GM12878 (cell line): ENCODE measurements around the gene MDC1. TPM values are rescaled to one million over a fixed set of nuclear protein-coding genes. Genes with fewer than 3 reads are reported as not detected.

Experiments
- EZH2 ChIP-seq: IDR thresholded peaks from 2 replicates; pipeline ENCODE4 v1.6.1; 2012; ENCODE audit warnings: low read depth, mild to moderate bottlenecking, control low read depth, inconsistent platforms, low read length, borderline replicate concordance; ENCODE audit not compliant: control insufficient read depth
- IKZF1 ChIP-seq: fragments of 450-650 bp; conservative IDR thresholded peaks from 2 replicates; pipeline ENCODE4 v1.6.1; 2017; ENCODE audit warnings: antibody characterized with exemption, mild to moderate bottlenecking
- IRF4 ChIP-seq: IDR thresholded peaks from 2 replicates; pipeline ENCODE4 v1.6.1; 2011; ENCODE audit warnings: low read depth, low read length
- KDM1A ChIP-seq: fragments of 200-600 bp; sonication (generic); IDR thresholded peaks from 2 replicates; pipeline ENCODE4 v1.6.1; 2016; ENCODE audit warnings: borderline replicate concordance
- MYB ChIP-seq: fragments of 150-350 bp; IDR thresholded peaks from 2 replicates; pipeline ENCODE4 v1.6.1; 2014; ENCODE audit warnings: mild to moderate bottlenecking, low read depth, low read length, borderline replicate concordance
- NFIC ChIP-seq: IDR thresholded peaks from 2 replicates; pipeline ENCODE4 v1.6.1; 2012; ENCODE audit warnings: low read depth, mild to moderate bottlenecking, inconsistent platforms, low read length, moderate library complexity
- NR2F1 ChIP-seq: fragments of 450-650 bp; conservative IDR thresholded peaks from 2 replicates; pipeline ENCODE4 v1.6.1; 2017; ENCODE audit warnings: mild to moderate bottlenecking
- PAX8 ChIP-seq: fragments of 450-650 bp; IDR thresholded peaks from 2 replicates; pipeline ENCODE4 v1.6.1; 2017; ENCODE audit warnings: mild to moderate bottlenecking, moderate library complexity
- RUNX3 ChIP-seq: IDR thresholded peaks from 2 replicates; pipeline ENCODE4 v1.6.1; 2012; ENCODE audit warnings: low read length, inconsistent platforms
- SMC3 ChIP-seq: IDR thresholded peaks from 2 replicates; pipeline ENCODE4 v1.6.1; 2011; ENCODE audit warnings: low read length, improper control_type of control experiment, borderline replicate concordance
- TCF7 ChIP-seq: IDR thresholded peaks from 2 replicates; pipeline ENCODE4 v1.6.1; 2014; ENCODE audit warnings: antibody characterized with exemption, borderline replicate concordance
- ZNF24 ChIP-seq: fragments of 450-650 bp; IDR thresholded peaks from 2 replicates; pipeline ENCODE4 v1.6.1; 2017; ENCODE audit warnings: antibody characterized with exemption, mild to moderate bottlenecking
- polyA plus RNA-seq, 11 experiments: library from polyadenylated mRNA; depleted of rRNA in 4 of 11; unstranded in 6 of 11; stranded (reverse) in 5 of 11; fragments of >200 nt; fragmentation: Nextera tagmentation in 4 of 11; fragmentation: Illumina TruSeq in 1 of 11; extraction: Ambion mirVana in 4 of 11; extraction: Trizol in 1 of 11; gene quantifications; 1 replicate in 1 of 11; 2 replicates in 10 of 11; pipeline versions ENCODE4 v1.2.1 to v1.2.3, GENCODE V29; 2011 to 2016; ENCODE audit warnings: inconsistent platforms in 2 of 11, missing spikeins in 2 of 11, low read depth in 1 of 11
- total RNA-seq, 4 experiments: library from RNA; depleted of rRNA in 3 of 4; stranded (reverse); fragments of >200 nt in 3 of 4; fragmentation: Illumina TruSeq in 1 of 4; extraction: Trizol in 1 of 4; gene quantifications; 2 replicates each; pipeline versions ENCODE4 v1.2.1 to v1.2.3, GENCODE V29; 2013 to 2021
- TF ChIP-seq, protein P1 (sequence below): IDR thresholded peaks from 2 replicates; pipeline ENCODE4 v1.6.1; 2012; ENCODE audit warnings: mild to moderate bottlenecking, low read depth, low read length
- TF ChIP-seq, protein P2 (sequence below): fragments of 450-650 bp; IDR thresholded peaks from 2 replicates; pipeline ENCODE4 v1.6.1; 2016; ENCODE audit warnings: mild to moderate bottlenecking
- TF ChIP-seq, protein P3 (sequence below): IDR thresholded peaks from 2 replicates; pipeline ENCODE4 v1.6.1; 2012; ENCODE audit warnings: improper control_type of control experiment, low read depth, low read length; ENCODE audit not compliant: insufficient replicate concordance
- TF ChIP-seq, protein P4 (sequence below): fragments of 450-650 bp; IDR thresholded peaks from 2 replicates; pipeline ENCODE4 v1.6.1; 2017; ENCODE audit warnings: mild to moderate bottlenecking, low read depth, inconsistent platforms; ENCODE audit not compliant: poor library complexity, severe bottlenecking

MDC1 gene
- total and polyA plus RNA-seq, 10 of the 15 experiments (the other 5 are each of a cell fraction or from before 2014, with no cell fraction given): 5.1 to 62.5 (median 22.4) TPM

DNA sequence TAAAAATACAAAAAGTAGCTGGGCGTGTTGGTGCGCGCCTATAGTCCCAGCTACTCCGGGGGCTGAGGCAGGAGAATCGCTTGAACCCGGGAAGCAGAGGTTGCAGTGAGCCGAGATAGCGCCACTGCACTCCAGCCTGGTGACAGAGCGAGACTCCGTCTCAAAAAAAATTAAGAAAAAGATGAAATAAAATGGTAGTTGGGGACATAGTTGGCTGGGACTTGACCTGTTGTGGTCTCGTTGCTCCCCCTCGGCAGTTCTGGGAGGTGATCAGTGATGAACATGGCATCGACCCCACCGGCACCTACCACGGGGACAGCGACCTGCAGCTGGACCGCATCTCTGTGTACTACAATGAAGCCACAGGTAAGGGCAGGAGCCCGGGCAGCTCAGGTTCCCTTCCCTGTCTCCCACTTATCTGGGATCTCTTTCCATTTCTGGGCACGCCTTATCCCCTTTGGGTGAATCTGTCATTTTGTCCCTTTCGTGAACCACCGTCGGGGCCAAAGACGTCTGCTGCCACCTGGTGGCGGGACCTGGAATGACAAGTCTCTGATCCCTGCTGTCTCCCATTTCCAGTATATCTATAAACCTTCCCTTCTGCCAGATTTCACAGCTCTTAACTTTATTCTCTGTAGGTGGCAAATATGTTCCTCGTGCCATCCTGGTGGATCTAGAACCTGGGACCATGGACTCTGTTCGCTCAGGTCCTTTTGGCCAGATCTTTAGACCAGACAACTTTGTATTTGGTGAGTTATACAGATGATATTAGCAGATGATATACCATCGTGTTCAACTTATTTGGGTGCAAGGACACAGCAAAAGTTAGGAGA is 5.4 kb upstream of the MDC1 start (continued):
- TF ChIP-seq, protein P1, sequence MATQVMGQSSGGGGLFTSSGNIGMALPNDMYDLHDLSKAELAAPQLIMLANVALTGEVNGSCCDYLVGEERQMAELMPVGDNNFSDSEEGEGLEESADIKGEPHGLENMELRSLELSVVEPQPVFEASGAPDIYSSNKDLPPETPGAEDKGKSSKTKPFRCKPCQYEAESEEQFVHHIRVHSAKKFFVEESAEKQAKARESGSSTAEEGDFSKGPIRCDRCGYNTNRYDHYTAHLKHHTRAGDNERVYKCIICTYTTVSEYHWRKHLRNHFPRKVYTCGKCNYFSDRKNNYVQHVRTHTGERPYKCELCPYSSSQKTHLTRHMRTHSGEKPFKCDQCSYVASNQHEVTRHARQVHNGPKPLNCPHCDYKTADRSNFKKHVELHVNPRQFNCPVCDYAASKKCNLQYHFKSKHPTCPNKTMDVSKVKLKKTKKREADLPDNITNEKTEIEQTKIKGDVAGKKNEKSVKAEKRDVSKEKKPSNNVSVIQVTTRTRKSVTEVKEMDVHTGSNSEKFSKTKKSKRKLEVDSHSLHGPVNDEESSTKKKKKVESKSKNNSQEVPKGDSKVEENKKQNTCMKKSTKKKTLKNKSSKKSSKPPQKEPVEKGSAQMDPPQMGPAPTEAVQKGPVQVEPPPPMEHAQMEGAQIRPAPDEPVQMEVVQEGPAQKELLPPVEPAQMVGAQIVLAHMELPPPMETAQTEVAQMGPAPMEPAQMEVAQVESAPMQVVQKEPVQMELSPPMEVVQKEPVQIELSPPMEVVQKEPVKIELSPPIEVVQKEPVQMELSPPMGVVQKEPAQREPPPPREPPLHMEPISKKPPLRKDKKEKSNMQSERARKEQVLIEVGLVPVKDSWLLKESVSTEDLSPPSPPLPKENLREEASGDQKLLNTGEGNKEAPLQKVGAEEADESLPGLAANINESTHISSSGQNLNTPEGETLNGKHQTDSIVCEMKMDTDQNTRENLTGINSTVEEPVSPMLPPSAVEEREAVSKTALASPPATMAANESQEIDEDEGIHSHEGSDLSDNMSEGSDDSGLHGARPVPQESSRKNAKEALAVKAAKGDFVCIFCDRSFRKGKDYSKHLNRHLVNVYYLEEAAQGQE: 0 out of 2 replicates have a peak, but pooled peaks have one; percentile 27
- TF ChIP-seq NFIC (no peak), SMC3 (peak; percentile 92), NR2F1 (0 out of 2 replicates have a peak, but pooled peaks have one; percentile 36), MYB (no peak), KDM1A (no peak), PAX8 (no peak), EZH2 (no peak), TCF7 (no peak), IKZF1 (peak; percentile 64), RUNX3 (no peak), IRF4 (0 out of 2 replicates have a peak, but pooled peaks have one; percentile 6), ZNF24 (no peak)
- TF ChIP-seq, protein P2, sequence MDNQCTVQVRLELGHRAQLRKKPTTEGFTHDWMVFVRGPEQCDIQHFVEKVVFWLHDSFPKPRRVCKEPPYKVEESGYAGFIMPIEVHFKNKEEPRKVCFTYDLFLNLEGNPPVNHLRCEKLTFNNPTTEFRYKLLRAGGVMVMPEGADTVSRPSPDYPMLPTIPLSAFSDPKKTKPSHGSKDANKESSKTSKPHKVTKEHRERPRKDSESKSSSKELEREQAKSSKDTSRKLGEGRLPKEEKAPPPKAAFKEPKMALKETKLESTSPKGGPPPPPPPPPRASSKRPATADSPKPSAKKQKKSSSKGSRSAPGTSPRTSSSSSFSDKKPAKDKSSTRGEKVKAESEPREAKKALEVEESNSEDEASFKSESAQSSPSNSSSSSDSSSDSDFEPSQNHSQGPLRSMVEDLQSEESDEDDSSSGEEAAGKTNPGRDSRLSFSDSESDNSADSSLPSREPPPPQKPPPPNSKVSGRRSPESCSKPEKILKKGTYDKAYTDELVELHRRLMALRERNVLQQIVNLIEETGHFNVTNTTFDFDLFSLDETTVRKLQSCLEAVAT: peak; percentile 48; the same call in 1 of the 2 replicates
- TF ChIP-seq, protein P3, sequence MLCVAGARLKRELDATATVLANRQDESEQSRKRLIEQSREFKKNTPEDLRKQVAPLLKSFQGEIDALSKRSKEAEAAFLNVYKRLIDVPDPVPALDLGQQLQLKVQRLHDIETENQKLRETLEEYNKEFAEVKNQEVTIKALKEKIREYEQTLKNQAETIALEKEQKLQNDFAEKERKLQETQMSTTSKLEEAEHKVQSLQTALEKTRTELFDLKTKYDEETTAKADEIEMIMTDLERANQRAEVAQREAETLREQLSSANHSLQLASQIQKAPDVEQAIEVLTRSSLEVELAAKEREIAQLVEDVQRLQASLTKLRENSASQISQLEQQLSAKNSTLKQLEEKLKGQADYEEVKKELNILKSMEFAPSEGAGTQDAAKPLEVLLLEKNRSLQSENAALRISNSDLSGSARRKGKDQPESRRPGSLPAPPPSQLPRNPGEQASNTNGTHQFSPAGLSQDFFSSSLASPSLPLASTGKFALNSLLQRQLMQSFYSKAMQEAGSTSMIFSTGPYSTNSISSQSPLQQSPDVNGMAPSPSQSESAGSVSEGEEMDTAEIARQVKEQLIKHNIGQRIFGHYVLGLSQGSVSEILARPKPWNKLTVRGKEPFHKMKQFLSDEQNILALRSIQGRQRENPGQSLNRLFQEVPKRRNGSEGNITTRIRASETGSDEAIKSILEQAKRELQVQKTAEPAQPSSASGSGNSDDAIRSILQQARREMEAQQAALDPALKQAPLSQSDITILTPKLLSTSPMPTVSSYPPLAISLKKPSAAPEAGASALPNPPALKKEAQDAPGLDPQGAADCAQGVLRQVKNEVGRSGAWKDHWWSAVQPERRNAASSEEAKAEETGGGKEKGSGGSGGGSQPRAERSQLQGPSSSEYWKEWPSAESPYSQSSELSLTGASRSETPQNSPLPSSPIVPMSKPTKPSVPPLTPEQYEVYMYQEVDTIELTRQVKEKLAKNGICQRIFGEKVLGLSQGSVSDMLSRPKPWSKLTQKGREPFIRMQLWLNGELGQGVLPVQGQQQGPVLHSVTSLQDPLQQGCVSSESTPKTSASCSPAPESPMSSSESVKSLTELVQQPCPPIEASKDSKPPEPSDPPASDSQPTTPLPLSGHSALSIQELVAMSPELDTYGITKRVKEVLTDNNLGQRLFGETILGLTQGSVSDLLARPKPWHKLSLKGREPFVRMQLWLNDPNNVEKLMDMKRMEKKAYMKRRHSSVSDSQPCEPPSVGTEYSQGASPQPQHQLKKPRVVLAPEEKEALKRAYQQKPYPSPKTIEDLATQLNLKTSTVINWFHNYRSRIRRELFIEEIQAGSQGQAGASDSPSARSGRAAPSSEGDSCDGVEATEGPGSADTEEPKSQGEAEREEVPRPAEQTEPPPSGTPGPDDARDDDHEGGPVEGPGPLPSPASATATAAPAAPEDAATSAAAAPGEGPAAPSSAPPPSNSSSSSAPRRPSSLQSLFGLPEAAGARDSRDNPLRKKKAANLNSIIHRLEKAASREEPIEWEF: no peak
- TF ChIP-seq, protein P4, sequence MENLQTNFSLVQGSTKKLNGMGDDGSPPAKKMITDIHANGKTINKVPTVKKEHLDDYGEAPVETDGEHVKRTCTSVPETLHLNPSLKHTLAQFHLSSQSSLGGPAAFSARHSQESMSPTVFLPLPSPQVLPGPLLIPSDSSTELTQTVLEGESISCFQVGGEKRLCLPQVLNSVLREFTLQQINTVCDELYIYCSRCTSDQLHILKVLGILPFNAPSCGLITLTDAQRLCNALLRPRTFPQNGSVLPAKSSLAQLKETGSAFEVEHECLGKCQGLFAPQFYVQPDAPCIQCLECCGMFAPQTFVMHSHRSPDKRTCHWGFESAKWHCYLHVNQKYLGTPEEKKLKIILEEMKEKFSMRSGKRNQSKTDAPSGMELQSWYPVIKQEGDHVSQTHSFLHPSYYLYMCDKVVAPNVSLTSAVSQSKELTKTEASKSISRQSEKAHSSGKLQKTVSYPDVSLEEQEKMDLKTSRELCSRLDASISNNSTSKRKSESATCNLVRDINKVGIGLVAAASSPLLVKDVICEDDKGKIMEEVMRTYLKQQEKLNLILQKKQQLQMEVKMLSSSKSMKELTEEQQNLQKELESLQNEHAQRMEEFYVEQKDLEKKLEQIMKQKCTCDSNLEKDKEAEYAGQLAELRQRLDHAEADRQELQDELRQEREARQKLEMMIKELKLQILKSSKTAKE: peak; percentile 47
